T-cell (primary cell): ENCODE measurements around the gene TIE1. TPM values are rescaled to one million over a fixed set of nuclear protein-coding genes. Genes with fewer than 3 reads are reported as not detected.

Source experiments
- ATAC-seq, 4 experiments: fragments of 200-7000 bp in 3 of 4; fragments of 150-1000 bp in 1 of 4; cut with Tn5 transposase; replicated peaks in 1 of 4; 1 replicate in 3 of 4; 2 replicates in 1 of 4; pipeline ENCODE4 v1.10.0; 2021; ENCODE audit warnings: moderate library complexity in 3 of 4, mild to moderate bottlenecking in 2 of 4, moderate number of reproducible peaks in 1 of 4
- CTCF ChIA-PET, 2 donors: fragments of 300-600 bp; sonication (Branson Sonifier 250); formaldehyde crosslinking; loops; one replicate each; lab custom pipeline; 2022; ENCODE audit warnings: antibody characterized with exemption in 2 of 2; lab: Charles Lee
- POLR2A ChIA-PET, 2 donors: fragments of 300-600 bp; sonication (Branson Sonifier 250); formaldehyde crosslinking; loops; one replicate each; lab custom pipeline; 2022; ENCODE audit warnings: antibody characterized with exemption in 2 of 2; lab: Charles Lee
- DNase-seq, 35 experiments: peaks; one replicate each; pipeline versions ENCODE4 v3.0.0 to v3.0.0-alpha.2; 2013 to 2023
- H3K27ac ChIP-seq: one replicate; pipeline ENCODE4 v1.5.1; 2013; ENCODE audit warnings: low read length
- H3K27me3 ChIP-seq, 2 experiments: replicated peaks in 1 of 2; 1 replicate in 1 of 2; 2 replicates in 1 of 2; pipeline versions ENCODE4 v1.6.1 to v1.7.0; 2013; ENCODE audit warnings: low read length in 1 of 2, mixed read lengths in 1 of 2; ENCODE audit not compliant: control insufficient read depth in 2 of 2, insufficient read depth in 2 of 2; ENCODE audit errors: extremely low read depth in 1 of 2
- H3K36me3 ChIP-seq, 2 donors: 1 replicate in 1 of 2; 2 replicates in 1 of 2; pipeline versions ENCODE4 v1.6.1 to v1.7.0; 2013; ENCODE audit warnings: low read length in 1 of 2; ENCODE audit not compliant: control insufficient read depth in 2 of 2, insufficient read depth in 1 of 2; ENCODE audit errors: extremely low read depth in 1 of 2
- H3K4me1 ChIP-seq, 2 experiments: 1 replicate in 1 of 2; 2 replicates in 1 of 2; pipeline versions ENCODE4 v1.6.1 to v1.7.0; 2013; ENCODE audit warnings: low read length in 2 of 2, mixed read lengths in 1 of 2; ENCODE audit not compliant: insufficient read depth in 2 of 2, control insufficient read depth in 1 of 2; ENCODE audit errors: extremely low read depth in 1 of 2
- H3K4me3 ChIP-seq, 2 donors: 1 replicate in 1 of 2; 2 replicates in 1 of 2; pipeline versions ENCODE4 v1.5.1 to v1.7.0; 2013; ENCODE audit warnings: mild to moderate bottlenecking in 2 of 2, low read length in 1 of 2, moderate library complexity in 1 of 2; ENCODE audit not compliant: control insufficient read depth in 1 of 2; ENCODE audit errors: extremely low read depth in 1 of 2
- H3K9me3 ChIP-seq: 2 replicates; pipeline ENCODE4 v1.7.0; 2013
- H3K27ac Mint-ChIP-seq, 2 donors: one replicate each; pipeline ENCODE4 v1.8.0; 2020 to 2021; ENCODE audit warnings: mild to moderate bottlenecking in 2 of 2, mixed read lengths in 2 of 2
- H3K27me3 Mint-ChIP-seq, 2 donors: one replicate each; pipeline ENCODE4 v1.8.0; 2021 to 2022; ENCODE audit warnings: mixed read lengths in 2 of 2
- H3K36me3 Mint-ChIP-seq: one replicate; pipeline ENCODE4 v1.8.0; 2021; ENCODE audit warnings: mixed read lengths
- H3K4me1 Mint-ChIP-seq, 3 donors: one replicate each; pipeline ENCODE4 v1.8.0; 2020 to 2022; ENCODE audit warnings: mixed read lengths in 3 of 3, mild to moderate bottlenecking in 1 of 3
- H3K4me3 Mint-ChIP-seq, 3 donors: one replicate each; pipeline ENCODE4 v1.8.0; 2020 to 2022; ENCODE audit warnings: mild to moderate bottlenecking in 3 of 3, mixed read lengths in 3 of 3, moderate library complexity in 3 of 3
- H3K9me3 Mint-ChIP-seq, 3 donors: one replicate each; pipeline ENCODE4 v1.8.0; 2020 to 2022; ENCODE audit warnings: mixed read lengths in 3 of 3
- WGBS: methylation state at CpG from one replicate; pipeline ENCODE4 v1.1.5; 2013; ENCODE audit warnings: missing lambda C conversion rate; ENCODE audit not compliant: insufficient coverage; 5-methylcytosine and 5-hydroxymethylcytosine counted together
- total RNA-seq, 35 experiments: library from RNA in 6 of 35; stranded (reverse) in 6 of 35; fragments of 120-200 nt in 1 of 35; gene quantifications; one replicate each; pipeline versions ENCODE4 v1.2.1 to v1.2.4 and lab custom pipeline; 2013 to 2026

Gene TIE1
- total RNA-seq, 5 donors from 2014 or later (not counting 1 experiment from before 2014, with no cell fraction given), result 0.26 to 1.9 (median 0.32) TPM

- H3K27ac ChIP-seq, result no peak within 1 kb of the TSS
- peaks cover 5 to 11% of the 10 kb centered on the region in 2 donors for H3K27me3 Mint-ChIP-seq
- H3K27ac Mint-ChIP-seq, result no peak within 1 kb of the TSS
- H3K9me3 ChIP-seq, result no peaks in the 10 kb centered on the region
- POLR2A ChIA-PET, result no interaction called here
- no peak for ATAC-seq
- no peaks in the 10 kb centered on the region for H3K36me3 ChIP-seq
- no peak within 1 kb of the TSS for H3K4me3 ChIP-seq
- CTCF ChIA-PET, result no interaction called here
- H3K4me1 ChIP-seq, result no peaks in the 10 kb centered on the region
- H3K9me3 Mint-ChIP-seq, result no peaks in the 10 kb centered on the region
- WGBS, result 54% methylated on average over 6 of the region's 19 CpGs
- H3K27me3 ChIP-seq, result peaks cover 0 to 33% of the 10 kb centered on the region in 2 experiments
- H3K4me1 Mint-ChIP-seq, result no peaks in the 10 kb centered on the region
- H3K4me3 Mint-ChIP-seq, result no peak within 1 kb of the TSS
- DNase-seq, result no peak
- no peaks in the 10 kb centered on the region for H3K36me3 Mint-ChIP-seq
These were observed 15.4 kb upstream of the TIE1 start, which contains the start of gene C1orf210 for GRCh38 chr1:43285269-43285990. Gene C1orf210 (minus strand): TSS chr1:43285581. CDS start chr1:43283270, 2,311 bp downstream.

DNA sequence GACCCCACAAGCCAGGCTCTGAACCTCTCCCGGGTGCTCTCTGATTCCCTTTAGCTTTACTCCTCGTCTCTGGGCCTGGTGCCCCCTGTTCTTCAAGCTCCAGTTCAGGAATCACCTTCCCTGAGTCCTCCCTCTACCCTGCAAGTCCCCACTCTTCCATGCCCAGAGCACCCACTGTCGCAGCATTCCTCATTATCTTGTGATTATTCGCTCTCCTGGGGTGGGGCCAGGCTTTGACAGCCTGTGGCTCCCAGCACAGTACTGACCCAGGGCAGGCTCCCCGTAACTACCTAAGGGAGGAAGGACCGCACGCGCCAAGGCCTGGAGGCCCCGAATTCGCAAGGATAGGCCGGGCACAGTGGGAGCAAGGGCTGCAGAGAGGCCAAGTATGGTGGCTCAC, 14.7 kb upstream of the TIE1 start:
- Mint-ChIP-seq H3K4me1 (no peaks in the 10 kb centered on the region), H3K4me3 (no peak overlapping the region), H3K36me3 (no peaks in the 10 kb centered on the region), H3K27ac (no peak overlapping the region), H3K9me3 (no peaks in the 10 kb centered on the region), H3K27me3 (peaks cover 4 to 11% of the 10 kb centered on the region in 2 donors)
- Histone ChIP-seq H3K27me3 (peaks cover 0 to 33% of the 10 kb centered on the region in 2 experiments), H3K4me3 (no peak overlapping the region), H3K36me3 (no peaks in the 10 kb centered on the region), H3K27ac (no peak overlapping the region), H3K4me1 (no peaks in the 10 kb centered on the region), H3K9me3 (no peaks in the 10 kb centered on the region)
- 87% methylated on average over 8 of the region's 11 CpGs for WGBS
- DNase-seq (no peak), ATAC-seq (no peak)
- POLR2A ChIA-PET, result no interaction called here
- CTCF ChIA-PET, result no interaction called here

DNA sequence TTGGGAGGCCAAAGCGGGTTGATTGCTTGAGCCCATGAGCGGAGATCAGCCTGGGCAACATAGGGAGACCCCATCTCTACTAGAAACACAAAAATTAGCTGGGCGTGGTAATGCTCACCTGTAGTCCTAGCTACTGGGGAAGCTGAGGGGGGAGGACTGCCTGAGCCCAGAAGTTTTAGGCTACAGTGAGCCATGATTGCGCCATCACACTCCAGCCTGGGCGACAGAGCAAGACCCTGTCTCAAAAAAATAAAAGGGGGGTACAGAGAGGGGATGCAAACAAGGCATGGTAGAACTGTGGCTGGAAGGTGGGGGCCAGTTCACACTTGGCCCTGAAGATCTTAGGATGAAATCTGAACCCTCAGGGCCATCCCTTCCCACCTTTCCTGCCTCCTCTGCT, 14.2 kb upstream of the TIE1 start:
- Histone ChIP-seq H3K4me1 (no peaks in the 10 kb centered on the region), H3K27ac (no peak overlapping the region), H3K9me3 (no peaks in the 10 kb centered on the region), H3K27me3 (peaks cover 0 to 33% of the 10 kb centered on the region in 2 experiments), H3K36me3 (no peaks in the 10 kb centered on the region), H3K4me3 (no peak overlapping the region)
- no peaks in the 10 kb centered on the region for H3K36me3 Mint-ChIP-seq
- CTCF ChIA-PET, result no interaction called here
- 69% methylated on average over 2 of the region's 5 CpGs for WGBS
- H3K27ac Mint-ChIP-seq, result no peak overlapping the region
- no peak overlapping the region for H3K4me3 Mint-ChIP-seq
- H3K4me1 Mint-ChIP-seq, result no peaks in the 10 kb centered on the region
- POLR2A ChIA-PET, result no interaction called here
- DNase-seq (no peak), ATAC-seq (no peak)
- no peaks in the 10 kb centered on the region for H3K9me3 Mint-ChIP-seq
- H3K27me3 Mint-ChIP-seq, result peaks cover 4 to 11% of the 10 kb centered on the region in 2 donors

GRCh38 chr1:43288058-43288784, 12.6 kb upstream of the TIE1 start:
- no peak overlapping the region for H3K4me3 ChIP-seq
- H3K27ac ChIP-seq, result no peak overlapping the region
- Mint-ChIP-seq H3K4me1 (no peaks in the 10 kb centered on the region), H3K27me3 (peaks cover 4 to 11% of the 10 kb centered on the region in 2 donors), H3K36me3 (no peaks in the 10 kb centered on the region), H3K27ac (no peak overlapping the region), H3K4me3 (no peak overlapping the region), H3K9me3 (no peaks in the 10 kb centered on the region)
- 96% methylated on average over 7 of the region's 9 CpGs for WGBS
- no peaks in the 10 kb centered on the region for H3K36me3 ChIP-seq
- ATAC-seq (no peak), DNase-seq (no peak)
- CTCF ChIA-PET, result no interaction called here
- H3K27me3 ChIP-seq, result peaks cover 0 to 26% of the 10 kb centered on the region in 2 experiments
- H3K4me1 ChIP-seq, result no peaks in the 10 kb centered on the region
- POLR2A ChIA-PET, result interaction anchor here in 1 of 2 donors (0.5 kb wide), 1 partner anchor 424 kb away, joined by 4 read pairs; no protein-coding TSS in a partner anchor
- H3K9me3 ChIP-seq, result no peaks in the 10 kb centered on the region

GRCh38 chr1:43288785-43289706, 11.7 kb upstream of the TIE1 start:
- Histone ChIP-seq H3K9me3 (no peaks in the 10 kb centered on the region), H3K27ac (no peak overlapping the region), H3K27me3 (peaks cover 0 to 25% of the 10 kb centered on the region in 2 experiments), H3K4me1 (peaks cover 0 to under 1% of the 10 kb centered on the region in 2 experiments), H3K4me3 (no peak overlapping the region), H3K36me3 (no peaks in the 10 kb centered on the region)
- ATAC-seq (no peak), DNase-seq (no peak)
- no peak overlapping the region for H3K27ac Mint-ChIP-seq
- H3K4me1 Mint-ChIP-seq, result no peaks in the 10 kb centered on the region
- no peak overlapping the region for H3K4me3 Mint-ChIP-seq
- CTCF ChIA-PET, result no interaction called here
- POLR2A ChIA-PET, result no interaction called here
- WGBS, result 89% methylated on average over 10 of the region's 12 CpGs
- H3K36me3 Mint-ChIP-seq, result no peaks in the 10 kb centered on the region
- H3K27me3 Mint-ChIP-seq, result peaks cover 4 to 11% of the 10 kb centered on the region in 2 donors
- H3K9me3 Mint-ChIP-seq, result no peaks in the 10 kb centered on the region

DNA sequence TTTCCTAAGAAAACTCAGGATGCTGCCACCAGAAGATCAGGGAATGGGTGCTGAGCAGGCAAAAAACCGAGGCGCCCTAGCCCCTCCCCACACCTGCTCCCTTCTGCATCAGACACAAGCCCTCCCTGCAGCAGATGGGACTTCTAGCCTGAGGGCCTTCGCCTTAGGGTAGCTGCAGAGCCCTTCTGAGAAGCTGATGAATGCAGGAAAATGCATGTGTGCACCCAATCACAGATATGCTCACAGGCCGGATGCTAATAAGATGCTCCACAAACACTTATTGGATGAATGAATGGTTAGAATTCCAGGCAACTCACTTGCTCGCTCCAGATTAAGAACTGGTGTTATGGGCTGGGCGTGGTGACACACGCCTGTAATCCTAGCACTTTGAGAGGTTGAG, 8.6 kb upstream of the TIE1 start:
- ATAC-seq, result no peak
- POLR2A ChIA-PET, result no interaction called here
- Histone ChIP-seq H3K27ac (no peak overlapping the region), H3K9me3 (no peaks in the 10 kb centered on the region), H3K4me3 (no peak overlapping the region), H3K27me3 (peaks cover 0 to 2% of the 10 kb centered on the region in 2 experiments), H3K36me3 (no peaks in the 10 kb centered on the region), H3K4me1 (peaks cover 13% of the 10 kb centered on the region in 2 experiments)
- CTCF ChIA-PET, result no interaction called here
- peaks cover under 1 to 2% of the 10 kb centered on the region in 2 donors for H3K27me3 Mint-ChIP-seq
- WGBS, result 81% methylated on average over 6 of the region's 7 CpGs
- no peaks in the 10 kb centered on the region for H3K36me3 Mint-ChIP-seq
- H3K4me3 Mint-ChIP-seq, result no peak overlapping the region
- H3K4me1 Mint-ChIP-seq, result peaks cover 21 to 22% (median 22%) of the 10 kb centered on the region in 3 donors
- DNase-seq, result no peak
- no peak overlapping the region for H3K27ac Mint-ChIP-seq
- H3K9me3 Mint-ChIP-seq, result no peaks in the 10 kb centered on the region
